H9 (cell line): ENCODE results near the gene EFNA5. TPM values are rescaled to one million over a fixed set of nuclear protein-coding genes. Genes with fewer than 3 reads are reported as not detected.

Source experiments
- DNase-seq: peaks from one replicate; pipeline ENCODE4 v3.0.0-alpha.2; 2017
- H2AFZ ChIP-seq: one replicate; pipeline ENCODE4 v1.6.1; 2013; ENCODE audit warnings: mild to moderate bottlenecking, low read length, control low read depth, moderate library complexity
- H2AK5ac ChIP-seq: 2 replicates; pipeline ENCODE4 v1.6.1; 2013; ENCODE audit warnings: low read length, control low read depth, mixed read lengths; ENCODE audit not compliant: insufficient read length
- H2BK120ac ChIP-seq: one replicate; pipeline ENCODE4 v1.6.1; 2013; ENCODE audit warnings: low read depth, mild to moderate bottlenecking, low read length, control low read depth, inconsistent platforms; ENCODE audit not compliant: poor library complexity, severe bottlenecking
- H2BK12ac ChIP-seq: 2 replicates; pipeline ENCODE4 v1.6.1; 2013; ENCODE audit warnings: low read length, control low read depth, mixed read lengths, low read depth; ENCODE audit not compliant: insufficient read length
- H2BK15ac ChIP-seq: 2 replicates; pipeline ENCODE4 v1.6.1; 2013; ENCODE audit warnings: low read depth, low read length, control low read depth
- H2BK20ac ChIP-seq: one replicate; pipeline ENCODE4 v1.6.1; 2013; ENCODE audit warnings: low read depth, mild to moderate bottlenecking, low read length, control low read depth, inconsistent platforms; ENCODE audit not compliant: poor library complexity, severe bottlenecking
- H2BK5ac ChIP-seq: 2 replicates; pipeline ENCODE4 v1.6.1; 2013; ENCODE audit warnings: low read length, control low read depth, mixed read lengths; ENCODE audit not compliant: insufficient read length
- H3K14ac ChIP-seq: 2 replicates; pipeline ENCODE4 v1.6.1; 2013; ENCODE audit warnings: low read length, control low read depth; ENCODE audit not compliant: insufficient read depth
- H3K18ac ChIP-seq: 2 replicates; pipeline ENCODE4 v1.6.1; 2013; ENCODE audit warnings: low read depth, mild to moderate bottlenecking, mixed read lengths, low read length, control low read depth; ENCODE audit not compliant: insufficient read length
- H3K23ac ChIP-seq: 2 replicates; pipeline ENCODE4 v1.6.1; 2013; ENCODE audit warnings: low read length, control low read depth, mixed read lengths, low read depth; ENCODE audit not compliant: insufficient read length
- H3K23me2 ChIP-seq: 2 replicates; pipeline ENCODE4 v1.6.1; 2013; ENCODE audit warnings: low read depth, mild to moderate bottlenecking, mixed read lengths, low read length, control low read depth; ENCODE audit not compliant: insufficient read length, poor library complexity, severe bottlenecking
- H3K27ac ChIP-seq: 2 replicates; pipeline ENCODE4 v1.5.1; 2013; ENCODE audit warnings: low read length, control low read depth, mixed read lengths, low read depth; ENCODE audit not compliant: insufficient read length
- H3K27me3 ChIP-seq: 2 replicates; pipeline ENCODE4 v1.6.1; 2013; ENCODE audit warnings: low read length, control low read depth, inconsistent platforms; ENCODE audit not compliant: insufficient read depth
- H3K4ac ChIP-seq: 2 replicates; pipeline ENCODE4 v1.6.1; 2013; ENCODE audit warnings: low read depth, mild to moderate bottlenecking, control low read depth, inconsistent platforms, low read length, moderate library complexity
- H3K4me1 ChIP-seq: 2 replicates; pipeline ENCODE4 v1.6.1; 2013; ENCODE audit warnings: low read length, control low read depth, inconsistent platforms; ENCODE audit not compliant: insufficient read depth
- H3K4me2 ChIP-seq: 2 replicates; pipeline ENCODE4 v1.6.1; 2013; ENCODE audit warnings: low read length, control low read depth, mixed read lengths; ENCODE audit not compliant: insufficient read length, insufficient read depth
- H3K56ac ChIP-seq: 2 replicates; pipeline ENCODE4 v1.6.1; 2013; ENCODE audit warnings: low read depth, mild to moderate bottlenecking, mixed read lengths, low read length, control low read depth; ENCODE audit not compliant: insufficient read length
- H3K79me1 ChIP-seq: 2 replicates; pipeline ENCODE4 v1.6.1; 2013; ENCODE audit warnings: low read depth, mild to moderate bottlenecking, moderate library complexity, low read length, control low read depth, inconsistent platforms; ENCODE audit not compliant: insufficient read depth, poor library complexity, severe bottlenecking
- H3K79me2 ChIP-seq: 2 replicates; pipeline ENCODE4 v1.6.1; 2013; ENCODE audit warnings: low read length, control low read depth, inconsistent platforms; ENCODE audit not compliant: insufficient read depth
- H3K9ac ChIP-seq: 2 replicates; pipeline ENCODE4 v1.6.1; 2013; ENCODE audit warnings: low read length, control low read depth, mixed read lengths; ENCODE audit not compliant: insufficient read length; ENCODE audit errors: extremely low read depth
- H3K9me3 ChIP-seq: one replicate; pipeline ENCODE4 v1.6.1; 2013; ENCODE audit warnings: low read depth, low read length, inconsistent platforms; ENCODE audit not compliant: control insufficient read depth
- H3T11ph ChIP-seq: one replicate; pipeline ENCODE4 v1.6.1; 2013; ENCODE audit warnings: mild to moderate bottlenecking, low read length, control low read depth, inconsistent platforms
- H4K20me1 ChIP-seq: one replicate; pipeline ENCODE4 v1.6.1; 2013; ENCODE audit not compliant: control insufficient read depth, insufficient read length, insufficient read depth
- H4K5ac ChIP-seq: 2 replicates; pipeline ENCODE4 v1.6.1; 2013; ENCODE audit warnings: low read depth, mild to moderate bottlenecking, mixed read lengths, low read length, control low read depth; ENCODE audit not compliant: insufficient read length
- H4K8ac ChIP-seq: replicated peaks from 2 replicates; pipeline ENCODE4 v1.6.1; 2013; ENCODE audit warnings: low read length, control low read depth, mixed read lengths, low read depth; ENCODE audit not compliant: insufficient read length
- H4K91ac ChIP-seq: 2 replicates; pipeline ENCODE4 v1.6.1; 2013; ENCODE audit warnings: low read depth, mild to moderate bottlenecking, moderate library complexity, mixed read lengths, low read length, control low read depth; ENCODE audit not compliant: insufficient read length
- H3K27ac Mint-ChIP-seq, 3 experiments: 2 replicates in 2 of 3; 3 replicates in 1 of 3; pipeline ENCODE4 v1.8.0; 2020 to 2021; ENCODE audit warnings: mixed read lengths in 3 of 3, mild to moderate bottlenecking in 1 of 3, moderate library complexity in 1 of 3
- H3K27me3 Mint-ChIP-seq: 2 replicates; pipeline ENCODE4 v1.8.0; 2021; ENCODE audit warnings: low read depth, mild to moderate bottlenecking, moderate library complexity, mixed read lengths
- H3K36me3 Mint-ChIP-seq, 3 experiments: 2 replicates in 2 of 3; 3 replicates in 1 of 3; pipeline ENCODE4 v1.8.0; 2020 to 2021; ENCODE audit warnings: low read depth in 3 of 3, mixed read lengths in 3 of 3; ENCODE audit not compliant: insufficient read depth in 1 of 3
- H3K4me1 Mint-ChIP-seq, 2 experiments: 2 replicates each; pipeline ENCODE4 v1.8.0; 2020; ENCODE audit warnings: mixed read lengths in 2 of 2
- H3K4me3 Mint-ChIP-seq, 2 experiments: 2 replicates in 1 of 2; 3 replicates in 1 of 2; pipeline ENCODE4 v1.8.0; 2020 to 2021; ENCODE audit warnings: mild to moderate bottlenecking in 2 of 2, mixed read lengths in 2 of 2, moderate library complexity in 1 of 2
- H3K9me3 Mint-ChIP-seq, 2 experiments: 2 replicates in 1 of 2; 3 replicates in 1 of 2; pipeline ENCODE4 v1.8.0; 2020; ENCODE audit warnings: mild to moderate bottlenecking in 2 of 2, mixed read lengths in 2 of 2, moderate library complexity in 1 of 2
- CTCF ChIP-seq: fragments of 200-600 bp; sonication (generic); conservative IDR thresholded peaks from 3 replicates; pipeline ENCODE4 v1.8.0; 2021; ENCODE audit warnings: antibody characterized with exemption, mild to moderate bottlenecking
- WGBS: extraction: QIAGEN DNeasy Blood & Tissue Kit; methylation state at CpG from one replicate; pipeline ENCODE4 v1.1.7; 2013; ENCODE audit warnings: missing lambda C conversion rate, low lambda C conversion rate, mixed read lengths; ENCODE audit not compliant: insufficient read length; ENCODE audit errors: extremely low coverage; 5-methylcytosine and 5-hydroxymethylcytosine counted together
- total RNA-seq: library from RNA; stranded (reverse); gene quantifications from 2 replicates; pipeline ENCODE4 v1.2.1, GENCODE V29; 2021

The EFNA5 gene
- total RNA-seq, 1 experiment from 2014 or later: 20.4 TPM

- no peaks in the 10 kb centered on the region for H4K20me1 ChIP-seq
- H3K4me1 Mint-ChIP-seq: peaks cover 43 to 49% of the 10 kb centered on the region in 2 experiments
- no peak overlapping the region for H3K4me3 Mint-ChIP-seq
- WGBS: no CpG with 5 or more reads among the region's 2 CpGs
- no peak overlapping the region for H4K5ac ChIP-seq
- no peak overlapping the region for H3K23ac ChIP-seq
- H3K79me1 ChIP-seq: no peaks in the 10 kb centered on the region
- H3K9ac ChIP-seq: no peak overlapping the region
- no peak overlapping the region for H3K56ac ChIP-seq
- no peak overlapping the region for H3K27ac Mint-ChIP-seq
- no peak overlapping the region for H3K14ac ChIP-seq
- H2AK5ac ChIP-seq: no peak overlapping the region
- H3T11ph ChIP-seq: no peak overlapping the region
- no peak overlapping the region for H4K91ac ChIP-seq
- H2BK15ac ChIP-seq: no peak overlapping the region
- H2AFZ ChIP-seq: no peak overlapping the region
- H3K4ac ChIP-seq: no peak overlapping the region
- H3K18ac ChIP-seq: no peak overlapping the region
- H3K9me3 ChIP-seq: no peaks in the 10 kb centered on the region
- H3K79me2 ChIP-seq: no peaks in the 10 kb centered on the region
- H2BK12ac ChIP-seq: no peak overlapping the region
- no peak overlapping the region for H4K8ac ChIP-seq
- no peak overlapping the region for H2BK120ac ChIP-seq
- no peak overlapping the region for H3K27ac ChIP-seq
- H2BK5ac ChIP-seq: no peak overlapping the region
- no peak overlapping the region for H3K4me2 ChIP-seq
- no peaks in the 10 kb centered on the region for H3K36me3 Mint-ChIP-seq
- no peaks in the 10 kb centered on the region for H3K23me2 ChIP-seq
- no peaks in the 10 kb centered on the region for H3K9me3 Mint-ChIP-seq
- no peaks in the 10 kb centered on the region for H3K27me3 ChIP-seq
- no peak for DNase-seq
- no peak for TF ChIP-seq CTCF
- H2BK20ac ChIP-seq: no peak overlapping the region
- H3K27me3 Mint-ChIP-seq: no peaks in the 10 kb centered on the region
- no peaks in the 10 kb centered on the region; the same call in 1 of the 2 replicates for H3K4me1 ChIP-seq
Measured at GRCh38 chr5:107486489-107486888, 184.2 kb downstream of the EFNA5 start.
